ENCODE data around the gene CABYR.
"Not testable (repeated sequence)": the region's sequence is repeated elsewhere in the genome, so short reads cannot be mapped to it uniquely, and the experiment has no call there.

The CABYR gene

GRCh38 chr18:24127735-24128134 lies 11.1 kb upstream of the CABYR start:
- no peak for DNase-seq (ENCODE audit: low read depth)
- H3K4me3 ChIP-seq (replicated peaks; ENCODE audit: low read depth, low read length), result no peak overlapping the region
- no peak for TF ChIP-seq CTCF (IDR thresholded peaks at IDR 0.05; ENCODE audit: low read length, missing control alignments)

- DNase-seq (ENCODE audit: low read depth), result peak; percentile 25
- TF ChIP-seq CTCF (IDR thresholded peaks at IDR 0.05; ENCODE audit: low read length, missing control alignments), result no peak
- no peak overlapping the region for H3K4me3 ChIP-seq (replicated peaks; ENCODE audit: low read depth, low read length)
These were observed 10.2 kb upstream of the CABYR start for GRCh38 chr18:24128700-24129099.

GRCh38 chr18:24130494-24130893 lies 8.4 kb upstream of the CABYR start:
- H3K4me3 ChIP-seq (replicated peaks; ENCODE audit: low read depth, low read length), result no peak overlapping the region
- no peak for DNase-seq (ENCODE audit: low read depth)
- TF ChIP-seq CTCF (IDR thresholded peaks at IDR 0.05; ENCODE audit: low read length, missing control alignments), result no peak

- TF ChIP-seq CTCF (IDR thresholded peaks at IDR 0.05; ENCODE audit: low read length, missing control alignments), result no peak
- no peak overlapping the region for H3K4me3 ChIP-seq (replicated peaks; ENCODE audit: low read depth, low read length)
- DNase-seq (ENCODE audit: low read depth), result no peak
These were observed 1.9 kb upstream of the CABYR start for GRCh38 chr18:24136967-24137373.

DNA sequence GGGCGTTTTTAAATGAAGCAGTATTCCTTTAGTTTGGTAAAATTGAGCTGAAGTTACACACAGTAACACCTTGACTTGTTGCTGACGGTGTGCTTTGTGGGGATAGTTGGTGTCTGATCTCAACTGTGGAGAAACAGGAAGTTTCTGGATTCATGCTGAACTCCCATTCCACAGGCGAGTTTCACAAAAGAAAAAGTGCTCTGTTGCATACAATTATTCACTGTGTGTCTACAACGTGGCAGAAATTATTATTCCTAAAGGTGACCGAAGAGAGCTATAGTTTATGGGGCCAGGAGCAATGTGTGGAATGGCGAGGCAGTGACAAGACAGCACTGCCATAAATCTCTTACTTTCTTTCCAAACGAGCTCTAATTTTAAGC lies 463 bp upstream of the CABYR start:
- H3K4me3 ChIP-seq (replicated peaks; ENCODE audit: low read depth, low read length), result peak overlapping the region; percentile 69
- peak; percentile 3 for DNase-seq (ENCODE audit: low read depth)
- TF ChIP-seq CTCF (IDR thresholded peaks at IDR 0.05; ENCODE audit: low read length, missing control alignments), result no peak

- H3K4me3 ChIP-seq (replicated peaks; ENCODE audit: low read depth, low read length), result no peak overlapping the region
- no peak for DNase-seq (ENCODE audit: low read depth)
- TF ChIP-seq CTCF (IDR thresholded peaks at IDR 0.05; ENCODE audit: low read length, missing control alignments), result no peak
These were observed 1.8 kb downstream of the CABYR start for GRCh38 chr18:24140697-24141096.

DNA sequence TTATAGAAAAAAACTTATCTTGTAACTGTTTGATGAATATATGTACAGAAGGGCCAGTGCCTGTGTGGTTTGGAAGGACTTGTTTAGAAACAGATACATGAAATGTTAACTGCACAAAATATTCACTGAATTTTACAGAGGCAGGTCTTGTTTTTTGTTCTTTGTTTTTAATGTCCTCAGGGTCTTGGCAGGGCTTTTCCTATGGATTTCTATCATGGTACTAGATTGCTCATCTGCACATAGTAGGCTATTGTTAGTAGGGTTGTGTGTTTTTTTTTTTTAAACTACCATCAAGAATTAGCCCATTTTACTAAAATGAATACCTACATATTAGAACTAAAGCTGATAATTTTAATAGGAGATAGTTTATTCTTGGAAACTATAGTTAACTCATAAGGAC lies 3.5 kb downstream of the CABYR start:
- DNase-seq (ENCODE audit: low read depth), result no peak
- no peak overlapping the region for H3K4me3 ChIP-seq (replicated peaks; ENCODE audit: low read depth, low read length)
- TF ChIP-seq CTCF (IDR thresholded peaks at IDR 0.05; ENCODE audit: low read length, missing control alignments), result no peak

DNA sequence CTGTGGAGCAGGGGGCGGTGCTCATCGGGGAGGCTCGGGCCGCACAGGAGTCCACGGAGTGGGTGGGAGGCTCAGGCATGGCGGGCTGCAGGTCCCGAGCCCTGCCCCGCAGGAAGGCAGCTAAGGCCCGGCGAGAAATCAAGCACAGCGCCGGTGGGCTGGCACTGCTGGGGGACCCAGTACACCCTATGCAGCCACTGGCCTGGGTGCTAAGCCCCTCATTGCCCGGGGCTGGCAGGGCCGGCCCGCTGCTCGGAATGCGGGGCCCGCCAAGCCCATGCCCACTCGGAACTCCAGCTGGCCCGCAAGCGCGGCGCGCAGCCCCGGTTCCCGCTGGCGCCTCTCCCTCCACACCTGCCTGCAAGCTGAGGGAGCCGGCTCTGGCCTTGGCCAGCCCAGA lies 10.7 kb downstream of the CABYR start:
- not testable (repeated sequence) for H3K4me3 ChIP-seq (replicated peaks; ENCODE audit: low read depth, low read length); DNase-seq (ENCODE audit: low read depth)

Measured in fibroblast of pulmonary artery (primary cell).